Astrocyte (in vitro differentiated cells and primary cell): ENCODE measurements around the gene PTPRD.

Source experiments
- EZH2 ChIP-seq: IDR thresholded peaks from 2 replicates; pipeline ENCODE4 v1.6.1; 2012; ENCODE audit warnings: mild to moderate bottlenecking, low read length, inconsistent platforms; ENCODE audit not compliant: insufficient read depth
- TF ChIP-seq, protein P1 (sequence below): IDR thresholded peaks from 2 replicates; pipeline ENCODE4 v1.5.1; 2011; ENCODE audit warnings: low read depth, mild to moderate bottlenecking, inconsistent platforms, low read length, moderate library complexity; ENCODE audit not compliant: insufficient read depth

DNA sequence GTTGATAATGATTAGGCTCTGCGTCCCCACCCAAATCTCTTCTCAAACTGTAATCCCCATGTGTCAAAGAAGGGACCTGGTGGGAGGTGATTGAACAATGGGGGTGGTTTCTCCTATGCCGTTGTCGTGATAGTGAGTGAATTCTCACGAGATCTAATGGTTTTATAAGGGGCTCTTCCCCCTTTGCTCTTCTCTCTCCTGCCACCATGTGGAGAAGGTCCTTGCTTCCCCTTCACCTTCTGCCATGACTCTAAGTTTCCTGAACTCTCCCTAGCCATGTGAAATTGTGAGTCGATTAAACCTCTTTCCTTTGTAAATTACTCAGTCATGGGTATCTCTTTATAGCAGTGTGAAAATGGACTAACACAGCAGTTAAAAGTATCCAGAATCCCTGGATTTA, 2098.0 kb downstream of the PTPRD start:
- TF ChIP-seq, protein P1, sequence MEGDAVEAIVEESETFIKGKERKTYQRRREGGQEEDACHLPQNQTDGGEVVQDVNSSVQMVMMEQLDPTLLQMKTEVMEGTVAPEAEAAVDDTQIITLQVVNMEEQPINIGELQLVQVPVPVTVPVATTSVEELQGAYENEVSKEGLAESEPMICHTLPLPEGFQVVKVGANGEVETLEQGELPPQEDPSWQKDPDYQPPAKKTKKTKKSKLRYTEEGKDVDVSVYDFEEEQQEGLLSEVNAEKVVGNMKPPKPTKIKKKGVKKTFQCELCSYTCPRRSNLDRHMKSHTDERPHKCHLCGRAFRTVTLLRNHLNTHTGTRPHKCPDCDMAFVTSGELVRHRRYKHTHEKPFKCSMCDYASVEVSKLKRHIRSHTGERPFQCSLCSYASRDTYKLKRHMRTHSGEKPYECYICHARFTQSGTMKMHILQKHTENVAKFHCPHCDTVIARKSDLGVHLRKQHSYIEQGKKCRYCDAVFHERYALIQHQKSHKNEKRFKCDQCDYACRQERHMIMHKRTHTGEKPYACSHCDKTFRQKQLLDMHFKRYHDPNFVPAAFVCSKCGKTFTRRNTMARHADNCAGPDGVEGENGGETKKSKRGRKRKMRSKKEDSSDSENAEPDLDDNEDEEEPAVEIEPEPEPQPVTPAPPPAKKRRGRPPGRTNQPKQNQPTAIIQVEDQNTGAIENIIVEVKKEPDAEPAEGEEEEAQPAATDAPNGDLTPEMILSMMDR: no peak
- TF ChIP-seq EZH2: no peak
